ENCODE measurements around the gene RALGAPA1. TPM values are rescaled to one million over a fixed set of nuclear protein-coding genes. Genes with fewer than 3 reads are reported as not detected.
"Not testable (repeated sequence)": the region's sequence is repeated elsewhere in the genome, so short reads cannot be mapped to it uniquely, and the experiment has no call there.

Gene RALGAPA1
- total RNA-seq, 1 experiment from 2014 or later: 28.2 TPM

GRCh38 chr14:35619461-35619860, 189.6 kb downstream of the RALGAPA1 start:
- H3K27me3 Mint-ChIP-seq (ENCODE audit: unreplicated experiment); intact Hi-C loops (cut with micrococcal nuclease; ENCODE audit: unreplicated experiment); DNase-seq; BruUV-seq (replicated peaks); H3K36me3 Mint-ChIP-seq (ENCODE audit: insufficient read depth, unreplicated experiment); CTCF ChIA-PET; H3K27ac Mint-ChIP-seq (ENCODE audit: unreplicated experiment); H3K4me3 Mint-ChIP-seq (ENCODE audit: low read depth, unreplicated experiment); H3K9me3 Mint-ChIP-seq (ENCODE audit: low read depth, unreplicated experiment); H3K4me1 Mint-ChIP-seq (ENCODE audit: low read depth, unreplicated experiment): not testable (repeated sequence)

GRCh38 chr14:35617500-35617899, 191.6 kb downstream of the RALGAPA1 start:
- no peak overlapping the region for H3K27ac Mint-ChIP-seq (ENCODE audit: unreplicated experiment)
- no peak overlapping the region for H3K4me3 Mint-ChIP-seq (ENCODE audit: low read depth, unreplicated experiment)
- intact Hi-C loops (cut with micrococcal nuclease; ENCODE audit: unreplicated experiment): no loop called here
- H3K9me3 Mint-ChIP-seq (ENCODE audit: low read depth, unreplicated experiment): peaks cover 6% of the 10 kb centered on the region
- no peaks in the 10 kb centered on the region for H3K27me3 Mint-ChIP-seq (ENCODE audit: unreplicated experiment)
- BruUV-seq (replicated peaks): no TSS peak
- CTCF ChIA-PET: no interaction called here
- TF ChIP-seq CTCF (IDR thresholded peaks at IDR 0.05; ENCODE audit: unreplicated experiment): no peak
- DNase-seq: no peak
- H3K36me3 Mint-ChIP-seq (ENCODE audit: insufficient read depth, unreplicated experiment): no peaks in the 10 kb centered on the region
- H3K4me1 Mint-ChIP-seq (ENCODE audit: low read depth, unreplicated experiment): no peaks in the 10 kb centered on the region

GRCh38 chr14:35607380-35607779, 201.7 kb downstream of the RALGAPA1 start:
- Mint-ChIP-seq H3K27me3 (ENCODE audit: unreplicated experiment) (no peaks in the 10 kb centered on the region), H3K27ac (ENCODE audit: unreplicated experiment) (no peak overlapping the region), H3K4me1 (ENCODE audit: low read depth, unreplicated experiment) (no peaks in the 10 kb centered on the region), H3K4me3 (ENCODE audit: low read depth, unreplicated experiment) (no peak overlapping the region), H3K36me3 (ENCODE audit: insufficient read depth, unreplicated experiment) (no peaks in the 10 kb centered on the region), H3K9me3 (ENCODE audit: low read depth, unreplicated experiment) (no peaks in the 10 kb centered on the region)
- no peak for TF ChIP-seq CTCF (IDR thresholded peaks at IDR 0.05; ENCODE audit: unreplicated experiment)
- intact Hi-C loops (cut with micrococcal nuclease; ENCODE audit: unreplicated experiment): no loop called here
- DNase-seq: no peak
- CTCF ChIA-PET: interaction anchor here (0.6 kb wide), 1 partner anchor 47 kb away, joined by 6 read pairs; no protein-coding TSS in a partner anchor
- no TSS peak for BruUV-seq (replicated peaks)

GRCh38 chr14:35600253-35600652, 208.8 kb downstream of the RALGAPA1 start:
- TF ChIP-seq CTCF (IDR thresholded peaks at IDR 0.05; ENCODE audit: unreplicated experiment): no peak
- H3K4me3 Mint-ChIP-seq (ENCODE audit: low read depth, unreplicated experiment): no peak overlapping the region
- CTCF ChIA-PET: no interaction called here
- H3K4me1 Mint-ChIP-seq (ENCODE audit: low read depth, unreplicated experiment): no peaks in the 10 kb centered on the region
- no TSS peak for BruUV-seq (replicated peaks)
- H3K36me3 Mint-ChIP-seq (ENCODE audit: insufficient read depth, unreplicated experiment): no peaks in the 10 kb centered on the region
- intact Hi-C loops (cut with micrococcal nuclease; ENCODE audit: unreplicated experiment): no loop called here
- H3K27ac Mint-ChIP-seq (ENCODE audit: unreplicated experiment): no peak overlapping the region
- H3K27me3 Mint-ChIP-seq (ENCODE audit: unreplicated experiment): no peaks in the 10 kb centered on the region
- H3K9me3 Mint-ChIP-seq (ENCODE audit: low read depth, unreplicated experiment): peaks cover 2% of the 10 kb centered on the region
- DNase-seq: no peak

- CTCF ChIA-PET: no interaction called here
Observed at GRCh38 chr14:35594616-35595015, 214.5 kb downstream of the RALGAPA1 start.

GRCh38 chr14:35587373-35587772, 221.7 kb downstream of the RALGAPA1 start:
- H3K4me1 Mint-ChIP-seq (ENCODE audit: low read depth, unreplicated experiment); intact Hi-C loops (cut with micrococcal nuclease; ENCODE audit: unreplicated experiment); H3K4me3 Mint-ChIP-seq (ENCODE audit: low read depth, unreplicated experiment); BruUV-seq (replicated peaks); H3K27me3 Mint-ChIP-seq (ENCODE audit: unreplicated experiment); CTCF ChIA-PET; H3K36me3 Mint-ChIP-seq (ENCODE audit: insufficient read depth, unreplicated experiment); H3K9me3 Mint-ChIP-seq (ENCODE audit: low read depth, unreplicated experiment); H3K27ac Mint-ChIP-seq (ENCODE audit: unreplicated experiment); DNase-seq: not testable (repeated sequence)

More at GRCh38 chr14:35594616-35595015, 214.5 kb downstream of the RALGAPA1 start:
- Mint-ChIP-seq H3K9me3 (ENCODE audit: low read depth, unreplicated experiment) (no peaks in the 10 kb centered on the region), H3K27ac (ENCODE audit: unreplicated experiment) (no peak overlapping the region), H3K4me3 (ENCODE audit: low read depth, unreplicated experiment) (no peak overlapping the region), H3K36me3 (ENCODE audit: insufficient read depth, unreplicated experiment) (no peaks in the 10 kb centered on the region), H3K4me1 (ENCODE audit: low read depth, unreplicated experiment) (no peaks in the 10 kb centered on the region), H3K27me3 (ENCODE audit: unreplicated experiment) (no peaks in the 10 kb centered on the region)
- no TSS peak for BruUV-seq (replicated peaks)
- DNase-seq: no peak
- TF ChIP-seq CTCF (IDR thresholded peaks at IDR 0.05; ENCODE audit: unreplicated experiment): no peak
- intact Hi-C loops (cut with micrococcal nuclease; ENCODE audit: unreplicated experiment): no loop called here
